Activated T-helper 17 cell treated with anti-CD3 and anti-CD28 coated beads, Interleukin-2, amount 50 U/mL, for 72 hours (primary cell): Measurements from ENCODE around the gene CNTROB. TPM values are rescaled to one million over a fixed set of nuclear protein-coding genes. Genes with fewer than 3 reads are reported as not detected.

Source experiments
- ATAC-seq: fragments of 150-1000 bp; cut with Tn5 transposase; replicated peaks from 2 replicates; pipeline ENCODE4 v1.10.0; 2021; ENCODE audit warnings: mild to moderate bottlenecking, moderate library complexity
- H3K27ac Mint-ChIP-seq: one replicate; pipeline ENCODE4 v1.8.0; 2022; ENCODE audit warnings: mixed read lengths
- H3K27me3 Mint-ChIP-seq: one replicate; pipeline ENCODE4 v1.8.0; 2022; ENCODE audit warnings: mixed read lengths
- H3K36me3 Mint-ChIP-seq: one replicate; pipeline ENCODE4 v1.8.0; 2022; ENCODE audit warnings: low read depth, mild to moderate bottlenecking, mixed read lengths
- H3K4me1 Mint-ChIP-seq: one replicate; pipeline ENCODE4 v1.8.0; 2022; ENCODE audit warnings: mixed read lengths
- H3K4me3 Mint-ChIP-seq: one replicate; pipeline ENCODE4 v1.8.0; 2022; ENCODE audit warnings: mild to moderate bottlenecking, mixed read lengths
- H3K9me3 Mint-ChIP-seq: one replicate; pipeline ENCODE4 v1.8.0; 2022; ENCODE audit warnings: mixed read lengths
- total RNA-seq, 2 donors: library from RNA; stranded (reverse); gene quantifications; one replicate each; pipeline ENCODE4 v1.2.3, GENCODE V29; 2022

The CNTROB gene
- total RNA-seq, 2 donors from 2014 or later: 74.0 to 152 TPM

- Mint-ChIP-seq H3K4me3 (peak overlapping the region; percentile 1), H3K4me1 (peaks cover 6% of the 10 kb centered on the region), H3K9me3 (peaks cover 9% of the 10 kb centered on the region), H3K36me3 (no peaks in the 10 kb centered on the region), H3K27me3 (peaks cover 17% of the 10 kb centered on the region), H3K27ac (no peak overlapping the region)
- ATAC-seq: peak; percentile 78
Measured at GRCh38 chr17:7977805-7978204, 45.8 kb downstream of the CNTROB start.

DNA sequence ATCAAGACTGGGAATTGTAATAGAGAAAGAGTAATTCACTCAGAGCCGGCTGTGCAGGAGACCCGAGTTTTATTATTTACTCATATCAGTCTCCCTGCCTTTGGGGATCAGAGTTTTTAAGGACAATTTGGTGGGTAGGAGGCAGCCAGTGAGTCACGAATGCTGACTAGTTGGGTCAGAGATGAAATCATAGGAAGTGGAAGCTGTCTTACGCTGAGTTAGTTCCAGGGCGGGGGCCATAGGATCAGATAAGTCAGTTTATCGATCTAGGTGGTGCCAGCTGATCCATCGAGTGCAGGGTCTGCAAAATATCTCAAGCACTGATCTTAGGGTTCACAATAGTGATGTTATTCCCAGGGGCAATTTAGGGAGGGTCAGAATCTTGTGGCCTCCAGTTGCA, 50.2 kb downstream of the CNTROB start:
- H3K4me1 Mint-ChIP-seq: peaks cover 6% of the 10 kb centered on the region
- no peaks in the 10 kb centered on the region for H3K36me3 Mint-ChIP-seq
- no peaks in the 10 kb centered on the region for H3K9me3 Mint-ChIP-seq
- H3K27ac Mint-ChIP-seq: no peak overlapping the region
- peaks cover 16% of the 10 kb centered on the region for H3K27me3 Mint-ChIP-seq
- peak; percentile 81 for ATAC-seq
- H3K4me3 Mint-ChIP-seq: no peak overlapping the region

GRCh38 chr17:7982666-7983065, 50.7 kb downstream of the CNTROB start:
- H3K4me1 Mint-ChIP-seq: peaks cover 3% of the 10 kb centered on the region
- no peak for ATAC-seq
- H3K36me3 Mint-ChIP-seq: no peaks in the 10 kb centered on the region
- H3K27ac Mint-ChIP-seq: no peak overlapping the region
- peaks cover 14% of the 10 kb centered on the region for H3K27me3 Mint-ChIP-seq
- H3K9me3 Mint-ChIP-seq: no peaks in the 10 kb centered on the region
- no peak overlapping the region for H3K4me3 Mint-ChIP-seq

GRCh38 chr17:7984904-7985303, 52.9 kb downstream of the CNTROB start:
- H3K9me3 Mint-ChIP-seq: no peaks in the 10 kb centered on the region
- ATAC-seq: no peak

GRCh38 chr17:7987112-7987893, 55.3 kb downstream of the CNTROB start:
- ATAC-seq: no peak
- Mint-ChIP-seq H3K36me3 (no peaks in the 10 kb centered on the region), H3K4me1 (peaks cover 12% of the 10 kb centered on the region), H3K27me3 (peaks cover 12% of the 10 kb centered on the region), H3K27ac (peak overlapping the region; percentile 18), H3K4me3 (no peak overlapping the region), H3K9me3 (no peaks in the 10 kb centered on the region)

More at GRCh38 chr17:7984904-7985303, 52.9 kb downstream of the CNTROB start:
- Mint-ChIP-seq H3K4me1 (peaks cover 7% of the 10 kb centered on the region), H3K27me3 (peaks cover 12% of the 10 kb centered on the region), H3K36me3 (no peaks in the 10 kb centered on the region), H3K4me3 (no peak overlapping the region), H3K27ac (no peak overlapping the region)

- H3K27me3 Mint-ChIP-seq: peaks cover 2% of the 10 kb centered on the region
- H3K4me3 Mint-ChIP-seq: peak overlapping the region; percentile 94
- no peaks in the 10 kb centered on the region for H3K36me3 Mint-ChIP-seq
- peaks cover 12% of the 10 kb centered on the region for H3K4me1 Mint-ChIP-seq
- H3K9me3 Mint-ChIP-seq: no peaks in the 10 kb centered on the region
- peak overlapping the region; percentile 21 for H3K27ac Mint-ChIP-seq
- peak; percentile 52 for ATAC-seq
Measured at GRCh38 chr17:7988750-7989178, 56.8 kb downstream of the CNTROB start.

GRCh38 chr17:7989781-7990655, 58.0 kb downstream of the CNTROB start:
- peak; percentile 94 for ATAC-seq
- Mint-ChIP-seq H3K9me3 (no peaks in the 10 kb centered on the region), H3K27ac (peak overlapping the region; percentile 93), H3K4me3 (peak overlapping the region; percentile 94), H3K4me1 (peaks cover 12% of the 10 kb centered on the region), H3K36me3 (no peaks in the 10 kb centered on the region), H3K27me3 (no peaks in the 10 kb centered on the region)

DNA sequence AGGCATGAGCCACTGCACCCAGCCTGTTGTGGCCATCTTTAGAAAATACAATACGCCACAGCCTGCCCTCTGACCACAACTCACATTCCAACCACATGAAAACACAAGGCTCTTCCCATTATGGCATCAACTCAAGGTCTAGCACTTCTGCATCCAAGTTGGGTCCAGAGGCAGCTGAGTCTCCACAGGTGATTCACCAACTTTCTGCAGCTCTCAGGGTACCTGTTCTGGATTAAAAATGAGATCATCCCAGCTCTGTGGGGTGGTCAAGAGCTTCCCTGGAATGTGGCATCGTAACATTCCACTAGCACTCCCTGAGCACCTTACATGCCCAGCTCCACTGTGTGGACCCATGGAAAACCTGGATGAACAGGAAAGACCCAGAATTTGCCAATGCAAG, 60.5 kb downstream of the CNTROB start:
- Mint-ChIP-seq H3K27me3 (no peaks in the 10 kb centered on the region), H3K4me3 (no peak overlapping the region), H3K36me3 (no peaks in the 10 kb centered on the region), H3K9me3 (no peaks in the 10 kb centered on the region), H3K27ac (peak overlapping the region; percentile 67), H3K4me1 (peaks cover 12% of the 10 kb centered on the region)
- ATAC-seq: no peak

DNA sequence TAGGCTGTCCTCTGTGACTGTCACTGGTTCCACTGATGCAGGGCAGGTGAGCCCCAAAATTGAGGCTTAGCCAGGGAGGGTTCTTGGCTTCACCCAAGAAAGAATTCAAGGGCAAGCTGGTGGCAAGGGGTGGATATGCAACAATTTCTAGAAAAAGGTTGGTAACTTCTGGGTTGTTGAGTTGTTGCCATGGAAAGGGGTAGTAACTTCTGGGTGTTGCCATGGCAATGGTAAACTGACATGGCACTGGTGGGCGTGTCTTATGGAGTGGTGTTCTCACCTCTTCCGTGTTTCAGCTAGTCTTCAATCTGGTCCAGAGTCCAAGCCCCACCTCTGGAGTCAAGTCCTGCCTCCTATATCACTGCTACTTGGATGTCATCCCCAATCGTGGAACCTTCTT, 60.9 kb downstream of the CNTROB start:
- Mint-ChIP-seq H3K9me3 (no peaks in the 10 kb centered on the region), H3K4me1 (peaks cover 12% of the 10 kb centered on the region), H3K27me3 (no peaks in the 10 kb centered on the region), H3K4me3 (no peak overlapping the region), H3K27ac (peak overlapping the region; percentile 67), H3K36me3 (no peaks in the 10 kb centered on the region)
- no peak for ATAC-seq

DNA sequence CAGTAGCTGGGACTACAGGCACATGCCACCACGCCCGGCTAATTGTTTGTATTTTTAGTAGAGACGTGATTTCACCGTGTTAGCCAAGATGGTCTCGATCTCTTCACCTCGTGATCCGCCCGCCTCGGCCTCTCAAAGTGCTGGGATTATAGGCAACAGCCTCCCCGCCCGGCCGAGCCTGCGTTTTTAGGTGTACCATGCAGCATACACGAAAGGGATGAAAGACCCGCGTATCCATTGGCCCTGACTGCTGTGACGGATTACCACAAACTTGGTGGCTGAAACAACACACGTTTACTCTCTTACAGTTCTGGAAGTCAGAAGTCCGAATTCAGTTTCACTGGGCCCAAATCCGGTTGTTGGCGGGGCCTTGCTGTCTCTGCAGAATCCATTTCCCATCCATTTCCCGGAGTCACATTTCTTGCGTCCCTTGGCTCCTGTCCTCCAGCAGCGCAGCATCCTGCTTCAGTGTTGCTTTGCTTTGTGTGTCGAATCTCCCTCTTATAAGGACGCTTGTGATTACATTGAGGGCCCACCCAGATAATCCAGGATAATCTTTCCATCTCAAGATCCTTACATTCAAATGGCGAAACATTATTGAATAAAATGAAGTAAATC, 62.1 kb downstream of the CNTROB start:
- Mint-ChIP-seq H3K9me3 (no peaks in the 10 kb centered on the region), H3K27me3 (peaks cover 5% of the 10 kb centered on the region), H3K36me3 (no peaks in the 10 kb centered on the region), H3K4me1 (peaks cover 9% of the 10 kb centered on the region), H3K27ac (no peak overlapping the region), H3K4me3 (no peak overlapping the region)
- ATAC-seq: no peak

DNA sequence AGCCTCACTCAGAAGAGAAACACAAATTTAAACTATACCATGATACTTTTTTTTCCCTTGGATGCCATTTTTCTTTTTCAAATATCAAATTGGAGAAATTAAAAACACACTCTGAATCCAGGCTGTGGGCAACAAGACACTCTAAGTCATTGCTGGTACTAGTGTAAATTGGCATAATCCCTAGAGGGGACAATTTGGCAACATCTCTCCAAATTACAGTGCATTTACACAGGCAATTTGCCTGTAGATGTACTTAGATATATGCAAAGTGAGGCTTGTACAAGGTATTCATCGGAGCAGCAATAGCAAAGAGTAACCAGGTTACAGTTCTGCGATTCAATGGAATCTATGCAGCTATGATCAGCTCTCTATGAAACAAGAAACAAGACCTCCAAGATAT, 63.7 kb downstream of the CNTROB start:
- Mint-ChIP-seq H3K27me3 (peaks cover 6% of the 10 kb centered on the region), H3K36me3 (no peaks in the 10 kb centered on the region), H3K4me3 (no peak overlapping the region), H3K4me1 (peaks cover 5% of the 10 kb centered on the region), H3K9me3 (no peaks in the 10 kb centered on the region), H3K27ac (no peak overlapping the region)
- ATAC-seq: no peak

DNA sequence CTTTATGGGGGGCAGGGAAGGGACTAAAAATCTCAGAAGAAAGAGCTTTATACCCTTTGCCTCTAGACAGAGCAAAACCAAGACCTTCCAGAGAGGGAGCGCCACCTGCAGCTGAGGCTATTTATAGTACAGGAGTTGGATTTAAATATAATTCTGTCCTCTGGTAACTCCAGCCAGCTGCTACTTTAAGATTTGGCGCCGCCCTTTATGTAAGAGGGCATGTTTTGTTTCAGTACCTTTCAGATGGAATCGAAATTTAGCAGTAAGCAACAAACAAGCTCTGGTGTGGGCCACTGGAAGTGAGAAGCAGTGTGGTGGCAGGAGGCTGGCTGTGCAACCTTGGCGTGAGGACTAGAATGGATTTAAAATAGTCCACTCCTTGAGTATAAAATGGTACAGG, 65.2 kb downstream of the CNTROB start:
- H3K27ac Mint-ChIP-seq: no peak overlapping the region
- peak; percentile 74 for ATAC-seq
- no peaks in the 10 kb centered on the region for H3K36me3 Mint-ChIP-seq
- no peaks in the 10 kb centered on the region for H3K9me3 Mint-ChIP-seq
- peaks cover 5% of the 10 kb centered on the region for H3K4me1 Mint-ChIP-seq
- peaks cover 18% of the 10 kb centered on the region for H3K27me3 Mint-ChIP-seq
- no peak overlapping the region for H3K4me3 Mint-ChIP-seq
